GM19043 (cell line): ENCODE data around the gene GAB1.

ENCODE experiments used
- ATAC-seq: cut with Tn5 transposase; IDR thresholded peaks from one replicate; pipeline ENCODE4 v1.9.1; 2021; ENCODE audit warnings: low read depth; ENCODE audit not compliant: unreplicated experiment

Gene GAB1

GRCh38 chr4:143357161-143357845, 20.6 kb downstream of the GAB1 start:
- ATAC-seq = no peak

GRCh38 chr4:143358419-143358818, 21.7 kb downstream of the GAB1 start:
- no peak for ATAC-seq

DNA sequence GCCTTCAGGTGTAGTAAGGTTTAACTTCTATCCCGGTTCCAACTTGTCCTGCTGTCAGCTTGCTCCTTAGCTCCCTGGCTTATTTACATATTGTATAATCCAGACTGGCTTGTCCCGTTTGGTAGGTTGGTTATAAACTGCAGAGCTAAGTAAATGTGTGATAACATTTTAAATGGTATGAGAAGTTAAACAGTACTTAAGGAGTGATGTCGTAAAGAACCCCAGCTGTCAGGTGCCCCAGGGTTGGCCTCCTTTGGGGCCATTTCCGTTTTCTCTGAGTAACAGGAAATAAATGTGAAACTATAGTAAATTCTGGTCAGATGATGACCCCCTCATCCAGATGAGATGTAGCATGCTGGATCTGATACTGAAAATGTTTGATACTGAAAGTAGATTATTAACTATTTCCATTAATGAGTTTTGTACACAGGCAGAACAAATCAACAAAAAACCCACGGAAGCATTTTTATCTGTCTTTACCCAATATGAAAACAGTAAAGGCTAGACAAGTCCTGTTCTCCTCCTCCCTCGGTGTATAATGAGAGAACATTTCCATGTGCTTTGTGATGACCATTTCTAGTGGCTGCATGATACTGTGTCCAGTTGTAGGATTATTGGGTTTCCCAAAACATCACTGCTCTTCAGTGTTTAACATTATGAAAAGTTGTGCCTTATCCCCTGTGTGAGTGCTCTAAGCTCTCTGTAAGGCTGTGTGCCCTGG, 22.4 kb downstream of the GAB1 start:
- ATAC-seq = peak; percentile 89

GRCh38 chr4:143359644-143360193, 23.0 kb downstream of the GAB1 start:
- no peak for ATAC-seq

DNA sequence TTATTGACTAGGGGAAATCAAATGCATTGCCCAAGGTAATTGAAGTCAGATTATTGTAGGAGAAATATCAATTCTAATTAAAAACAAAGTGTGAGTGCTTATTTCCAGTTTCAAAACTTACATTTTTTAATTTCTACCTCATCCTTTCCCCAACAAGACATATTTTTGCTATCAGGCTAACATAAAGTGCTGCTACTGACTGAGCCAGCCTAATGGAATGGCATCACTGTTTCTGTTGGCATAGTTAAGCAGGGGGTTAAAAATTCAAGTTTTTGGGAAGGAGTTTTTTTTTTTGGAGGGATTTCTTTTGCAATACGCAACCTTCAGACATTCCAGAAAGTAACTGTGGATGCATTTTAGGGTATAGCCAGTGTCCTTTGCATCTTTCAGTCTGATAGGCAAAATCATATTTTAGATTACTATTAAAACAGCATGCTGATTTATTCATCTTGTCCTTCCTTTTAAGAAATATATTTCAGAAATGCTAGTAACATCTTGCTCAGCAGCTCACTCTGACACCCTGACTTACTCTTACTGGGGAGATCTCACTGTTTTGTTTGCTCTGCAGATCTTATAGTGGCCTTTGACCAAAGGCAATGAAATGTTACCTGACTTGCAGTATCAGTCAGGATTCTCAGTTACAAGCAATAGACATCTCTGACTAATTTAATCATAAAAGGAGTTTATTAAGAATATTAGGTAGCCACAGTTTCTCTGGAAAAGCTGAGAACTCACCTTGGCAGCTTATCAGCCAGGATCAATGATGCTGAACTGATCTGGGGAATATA, 24.4 kb downstream of the GAB1 start:
- no peak for ATAC-seq

DNA sequence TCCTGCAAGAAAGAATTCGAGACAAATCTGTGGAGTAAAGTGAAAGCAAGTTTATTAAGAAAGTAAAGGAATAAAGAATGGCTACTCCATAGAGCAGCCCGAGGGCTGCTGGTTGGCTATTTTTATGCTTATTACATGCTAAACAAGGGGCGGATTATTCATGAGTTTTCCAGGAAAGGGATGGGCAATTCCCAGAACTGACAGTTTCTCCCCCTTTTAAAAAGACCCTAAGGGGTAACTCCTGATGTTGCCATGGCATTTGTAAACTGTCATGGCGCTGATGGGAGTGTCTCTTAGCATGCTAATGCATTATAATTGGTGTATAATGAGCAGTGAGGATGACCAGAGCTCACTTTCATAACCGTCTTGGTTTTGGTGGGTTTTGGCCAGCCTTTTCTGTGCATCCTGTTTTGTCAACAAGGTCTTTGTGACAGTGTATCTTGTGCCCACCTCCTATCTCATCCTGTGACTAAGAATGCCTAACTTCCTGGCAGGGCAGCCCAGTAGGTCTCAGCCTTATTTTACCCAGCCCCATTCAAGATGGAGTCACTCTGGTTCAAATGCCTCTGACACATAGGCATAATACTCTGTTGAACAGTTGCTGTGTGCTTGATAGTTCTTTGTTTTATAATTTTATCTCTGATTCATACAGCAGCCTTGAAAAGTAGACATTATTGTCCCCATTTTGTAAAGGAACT, 25.8 kb downstream of the GAB1 start:
- no peak for ATAC-seq

- ATAC-seq = no peak
Observed at GRCh38 chr4:143363332-143363731, 26.7 kb downstream of the GAB1 start.

DNA sequence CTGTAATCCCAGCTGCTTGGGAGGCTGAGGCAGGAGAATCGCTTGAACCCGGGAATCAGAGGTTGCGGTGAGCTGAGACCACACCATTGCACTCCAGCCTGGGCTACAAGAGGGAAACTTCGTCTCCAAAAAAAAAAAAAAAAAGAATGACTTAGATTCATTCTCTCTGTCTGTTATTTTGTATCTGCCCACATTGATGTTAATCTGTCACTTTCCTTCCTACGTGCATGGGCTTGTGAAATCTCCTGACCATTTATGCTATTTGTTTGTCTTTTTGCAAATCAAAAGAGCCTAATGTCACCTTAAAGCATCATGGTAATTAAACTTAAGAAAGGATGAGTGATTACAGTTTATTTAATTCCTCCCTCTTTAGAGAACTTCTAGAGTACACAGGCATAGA, 27.4 kb downstream of the GAB1 start:
- no peak for ATAC-seq

DNA sequence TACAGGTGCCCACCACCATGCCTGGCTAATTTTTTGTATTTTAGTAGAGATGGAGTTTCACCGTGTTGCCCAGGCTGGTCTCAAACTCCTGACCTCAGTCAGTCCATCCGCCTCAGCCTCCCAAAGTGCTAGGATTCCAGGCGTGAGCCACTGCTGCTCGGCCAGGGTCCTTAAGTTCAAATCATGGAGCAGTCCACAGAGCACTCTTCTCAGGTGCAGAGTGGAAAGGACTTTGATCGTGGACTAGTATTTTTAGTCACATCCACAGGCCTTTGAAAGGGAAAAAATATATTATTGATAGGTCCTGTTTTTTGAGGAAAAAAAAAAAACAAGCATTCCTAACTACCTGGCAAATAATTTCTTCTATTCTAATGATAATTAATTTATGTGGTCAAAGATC, 31.2 kb downstream of the GAB1 start:
- no peak for ATAC-seq

- ATAC-seq = no peak
Observed at GRCh38 chr4:143369552-143369951, 32.9 kb downstream of the GAB1 start.

GRCh38 chr4:143372093-143372915, 35.6 kb downstream of the GAB1 start:
- peak; percentile 41 for ATAC-seq

DNA sequence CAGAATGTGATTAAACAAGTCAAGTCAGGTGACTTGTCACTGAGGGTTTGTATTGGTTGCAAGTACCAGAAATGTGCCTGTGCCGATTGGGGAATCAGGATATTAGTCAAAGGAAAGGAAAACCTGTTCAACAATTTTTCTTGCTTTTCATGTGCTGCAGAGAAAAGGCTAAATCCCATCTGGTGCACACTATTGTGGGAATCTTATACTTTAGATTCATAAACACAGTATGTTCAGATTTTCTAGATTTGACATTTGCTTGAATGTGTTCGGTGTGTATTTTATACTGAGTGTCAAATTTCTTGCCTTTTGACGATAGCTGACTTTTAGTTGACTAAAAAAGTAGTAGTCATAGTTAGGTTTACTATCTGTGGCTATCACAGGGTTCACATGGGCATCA, 37.6 kb downstream of the GAB1 start:
- no peak for ATAC-seq

- ATAC-seq = no peak
Observed at GRCh38 chr4:143374771-143375170, 38.1 kb downstream of the GAB1 start.

DNA sequence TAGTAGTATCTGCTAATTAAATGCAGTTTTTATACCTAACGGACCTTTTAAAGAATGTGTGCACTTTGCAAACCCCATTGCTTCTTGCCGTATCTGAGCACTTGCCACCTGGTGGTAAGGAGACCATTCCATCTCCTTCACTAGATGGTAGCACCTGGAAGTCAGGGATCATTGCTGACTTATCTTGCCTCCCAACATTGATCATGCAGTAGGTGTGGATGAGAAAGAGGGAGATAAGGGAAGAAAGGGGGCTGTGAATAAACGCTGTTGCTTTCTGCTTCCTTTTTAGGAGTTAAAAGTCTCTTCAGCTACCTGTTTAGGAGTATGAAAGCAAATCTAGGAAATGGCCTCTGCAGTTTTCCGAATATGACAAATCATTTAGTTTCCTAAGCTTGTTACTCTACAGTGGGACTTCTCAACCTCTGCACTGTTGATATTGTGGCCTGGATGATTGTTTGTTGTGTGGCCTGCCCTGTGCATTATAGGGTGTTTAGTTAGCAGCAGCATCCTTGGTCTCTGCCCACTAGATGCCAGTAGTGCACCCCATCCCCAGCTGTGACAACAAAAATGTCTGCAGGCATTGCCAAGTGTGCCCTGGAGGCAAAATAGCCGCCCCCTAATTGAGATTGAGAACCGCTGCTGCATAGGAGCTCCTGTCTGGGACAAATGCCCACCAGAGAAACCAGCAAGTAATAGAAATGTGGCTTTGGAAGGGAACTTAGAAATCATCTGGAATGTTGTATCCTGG, 38.8 kb downstream of the GAB1 start:
- peak; percentile 41 for ATAC-seq

DNA sequence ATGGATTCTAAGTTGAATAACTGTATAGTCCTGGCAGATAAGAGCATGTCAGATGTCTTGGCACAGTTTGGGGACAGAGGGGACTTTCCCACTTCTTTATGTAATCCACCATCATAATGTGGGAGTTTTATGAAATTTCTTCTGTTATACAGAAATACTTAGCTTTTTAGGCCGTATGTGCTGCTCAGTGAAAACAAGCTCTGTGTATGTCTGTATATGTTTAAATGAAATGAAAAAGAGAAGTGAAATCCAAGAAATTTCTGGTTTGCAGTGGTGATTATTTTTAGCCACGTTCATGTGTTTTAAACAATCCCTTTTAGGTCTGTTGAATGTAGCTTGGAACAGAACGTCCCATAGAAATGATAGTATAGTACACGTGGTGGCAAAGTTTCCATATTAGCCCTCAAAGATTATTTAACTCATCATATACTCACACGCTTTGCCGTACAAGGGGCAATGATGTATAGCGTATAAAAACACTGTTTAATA, 41.0 kb downstream of the GAB1 start:
- ATAC-seq = peak; percentile 38

- ATAC-seq = no peak
Observed at GRCh38 chr4:143380629-143381028, 44.0 kb downstream of the GAB1 start.

- ATAC-seq = peak; percentile 49
Observed at GRCh38 chr4:143381189-143382118, 44.8 kb downstream of the GAB1 start.

DNA sequence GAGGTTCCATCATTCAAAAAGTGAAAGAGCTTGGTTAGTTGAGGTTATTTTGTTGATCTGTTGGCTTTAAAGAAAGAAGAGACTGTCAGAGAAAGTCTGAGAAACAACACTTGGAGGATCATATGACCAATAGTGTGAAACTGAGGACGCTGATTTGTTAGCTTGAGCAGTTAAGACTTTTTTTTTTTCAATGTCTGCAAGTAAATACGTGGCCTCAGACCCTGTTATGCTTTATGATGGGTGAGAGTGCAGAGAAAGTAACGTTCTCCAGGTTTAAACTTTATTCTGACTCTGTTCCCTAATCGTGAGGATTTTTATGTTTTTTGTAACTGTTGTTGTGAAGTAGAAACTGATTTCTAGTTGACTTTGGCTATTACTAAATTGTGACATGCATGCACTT, 45.9 kb downstream of the GAB1 start:
- ATAC-seq = no peak
